A549 treated with Hydrocortisone at 1 μM for 4 hours (cell line): ENCODE measurements around the gene PATL1. TPM values are rescaled to one million over a fixed set of nuclear protein-coding genes. Genes with fewer than 3 reads are reported as not detected.

ENCODE experiments used
- total RNA-seq: library from RNA; stranded (reverse); fragments of 200-300 nt; extraction: Qiagen RNA extraction; gene quantifications from 5 replicates; pipeline ENCODE4 v1.2.3, GENCODE V29; 2022

The PATL1 gene, protein sequence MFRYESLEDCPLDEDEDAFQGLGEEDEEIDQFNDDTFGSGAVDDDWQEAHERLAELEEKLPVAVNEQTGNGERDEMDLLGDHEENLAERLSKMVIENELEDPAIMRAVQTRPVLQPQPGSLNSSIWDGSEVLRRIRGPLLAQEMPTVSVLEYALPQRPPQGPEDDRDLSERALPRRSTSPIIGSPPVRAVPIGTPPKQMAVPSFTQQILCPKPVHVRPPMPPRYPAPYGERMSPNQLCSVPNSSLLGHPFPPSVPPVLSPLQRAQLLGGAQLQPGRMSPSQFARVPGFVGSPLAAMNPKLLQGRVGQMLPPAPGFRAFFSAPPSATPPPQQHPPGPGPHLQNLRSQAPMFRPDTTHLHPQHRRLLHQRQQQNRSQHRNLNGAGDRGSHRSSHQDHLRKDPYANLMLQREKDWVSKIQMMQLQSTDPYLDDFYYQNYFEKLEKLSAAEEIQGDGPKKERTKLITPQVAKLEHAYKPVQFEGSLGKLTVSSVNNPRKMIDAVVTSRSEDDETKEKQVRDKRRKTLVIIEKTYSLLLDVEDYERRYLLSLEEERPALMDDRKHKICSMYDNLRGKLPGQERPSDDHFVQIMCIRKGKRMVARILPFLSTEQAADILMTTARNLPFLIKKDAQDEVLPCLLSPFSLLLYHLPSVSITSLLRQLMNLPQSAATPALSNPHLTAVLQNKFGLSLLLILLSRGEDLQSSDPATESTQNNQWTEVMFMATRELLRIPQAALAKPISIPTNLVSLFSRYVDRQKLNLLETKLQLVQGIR
- total RNA-seq, result 40.9 to 51.0 TPM (median 46.9 TPM) in 5 replicates

DNA sequence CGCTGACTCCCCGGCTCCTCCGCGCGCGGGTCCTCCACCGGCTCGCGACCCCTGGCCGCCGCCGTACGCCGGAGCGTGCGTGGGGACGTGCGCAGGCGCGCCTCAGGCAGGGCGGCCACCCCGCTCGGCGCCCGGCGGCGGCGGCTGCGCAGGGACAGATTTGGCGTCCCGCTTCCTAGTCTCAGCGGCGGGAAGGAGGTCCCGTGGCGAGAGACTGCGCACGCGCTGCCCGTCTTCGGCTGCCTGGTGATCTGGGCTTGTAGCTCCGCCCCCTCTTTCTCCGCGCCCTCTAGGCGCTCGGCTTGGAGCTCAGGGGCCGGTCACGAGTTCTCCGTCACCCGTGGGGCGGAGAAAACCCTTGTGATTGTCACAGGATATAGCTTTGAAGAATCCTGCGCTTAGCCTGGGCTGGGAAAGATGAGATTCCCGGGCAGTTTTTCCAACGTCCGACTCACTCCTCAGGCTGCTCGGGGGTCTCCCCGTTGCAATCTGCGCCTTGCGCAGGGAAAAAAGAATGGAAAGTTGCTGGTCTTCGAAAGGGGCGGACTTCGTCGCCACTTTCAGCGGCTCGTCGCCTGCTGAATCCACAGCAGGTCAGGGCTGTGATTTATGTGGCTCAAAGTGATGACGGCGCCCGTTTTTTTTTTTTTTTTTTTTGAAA lies at the start of gene PATL1:
TSS of gene PATL1 (minus strand) at position 88 of the 661 bp plus-strand sequence. CDS start 142 bp downstream, outside the sequence.

DNA sequence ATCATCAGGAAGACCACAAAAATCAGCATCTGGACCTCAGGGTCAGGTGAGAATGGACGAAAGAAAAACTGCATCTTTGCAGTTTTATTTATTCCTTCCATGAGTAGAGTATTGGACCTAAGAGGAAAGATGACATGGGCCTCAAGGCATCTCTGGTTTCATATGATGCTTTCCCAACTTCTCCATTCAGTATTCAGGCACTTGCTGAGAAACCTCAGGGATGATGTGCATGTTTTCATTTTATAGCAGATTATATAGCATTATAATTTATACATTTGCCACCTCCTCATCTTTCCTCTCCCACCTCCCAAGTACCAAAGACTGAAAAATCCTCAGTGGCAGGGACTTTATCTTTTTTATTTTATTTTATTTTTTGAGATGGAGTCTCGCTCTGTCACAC lies 44.9 kb upstream of the PATL1 start, which contains the start of gene OR10V1:
TSS of gene OR10V1 (minus strand) at position 101 of the 400 bp plus-strand sequence. CDS start at position 101, 0 bp downstream.

DNA sequence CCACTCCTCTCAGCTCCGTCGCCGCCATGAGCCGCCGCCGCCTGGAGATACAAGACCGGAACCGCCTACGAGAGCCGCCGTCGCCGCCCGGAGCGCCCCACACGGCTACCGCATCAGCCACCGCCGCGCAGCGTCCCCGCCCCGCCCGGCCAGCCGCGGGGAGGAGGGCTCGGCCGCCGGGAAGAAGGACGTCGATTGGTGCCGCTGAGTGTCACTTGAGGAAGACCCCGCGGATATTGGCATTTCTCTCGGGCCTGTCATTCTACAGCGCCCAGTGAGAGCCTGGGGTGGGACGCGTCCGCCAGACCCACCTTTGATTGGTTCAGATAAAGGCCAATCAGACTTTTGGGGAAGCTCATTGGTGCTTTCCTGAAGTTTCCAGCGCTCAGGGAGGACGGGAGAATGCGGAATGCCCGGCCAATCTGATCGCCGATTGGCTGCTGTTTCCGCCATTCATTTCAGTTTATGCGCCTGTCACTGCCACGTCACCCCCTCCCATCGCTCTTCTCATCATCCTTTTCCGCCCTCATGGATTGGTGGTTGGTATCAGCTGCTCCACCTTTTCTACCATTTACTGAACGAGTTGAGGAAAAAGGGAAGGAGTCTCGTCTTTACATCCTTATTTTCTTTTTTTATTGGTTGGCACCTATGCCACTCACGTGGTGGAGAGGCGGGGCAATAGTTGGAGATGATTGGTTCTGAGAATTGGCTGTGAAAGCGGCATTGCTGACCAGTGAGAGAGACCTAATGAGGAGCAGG lies 53.0 kb downstream of the PATL1 start, which contains the start of gene OSBP:
TSS of gene OSBP (minus strand) at position 138 of the 759 bp plus-strand sequence. CDS start at position 28, 110 bp downstream.

Other genes starting within 250 kb of the PATL1 start
- gene OR5A2, start 242.6 kb downstream of the PATL1 start, total RNA-seq, result not detected in 5 replicates
- gene OR5A1, start 232.6 kb downstream of the PATL1 start, total RNA-seq, result not detected in 5 replicates
- not detected in 5 replicates for gene OR4D6, start 212.1 kb downstream of the PATL1 start, total RNA-seq
- not detected in 5 replicates for gene OR4D10, start 195.7 kb downstream of the PATL1 start, total RNA-seq
- gene OR4D11, start 165.5 kb downstream of the PATL1 start, total RNA-seq, result not detected in 5 replicates
- gene OR4D9, start 157.5 kb downstream of the PATL1 start, total RNA-seq, result not detected in 5 replicates
- 26.9 to 36.3 TPM (median 29.8 TPM) in 5 replicates for gene OSBP, start 53.3 kb downstream of the PATL1 start, total RNA-seq
- gene OR10V1, start 44.8 kb upstream of the PATL1 start, total RNA-seq, result not detected in 5 replicates
- 20.2 to 26.3 TPM (median 23.3 TPM) in 5 replicates for gene STX3, start 86.3 kb upstream of the PATL1 start, total RNA-seq
- 63.5 to 70.4 TPM (median 65.0 TPM) in 5 replicates for gene MRPL16, start 141.7 kb upstream of the PATL1 start, total RNA-seq
- gene CBLIF, start 176.5 kb upstream of the PATL1 start, total RNA-seq, result not detected in 5 replicates
- 0.15 to 0.55 TPM (median 0.28 TPM) in 5 replicates for gene TCN1, start 197.4 kb upstream of the PATL1 start, total RNA-seq
- gene OOSP3, start 209.7 kb upstream of the PATL1 start, total RNA-seq, result not detected in 5 replicates